ENCODE measurements around the gene DES. TPM values are rescaled to one million over a fixed set of nuclear protein-coding genes. Genes with fewer than 3 reads are reported as not detected.

Gene DES
- total and polyA plus RNA-seq, 2 experiments from 2014 or later, result 1.3 to 2.0 TPM

GRCh38 chr2:219474285-219475060, 56.3 kb downstream of the DES start:
- Histone ChIP-seq H4K20me1 (replicated peaks; ENCODE audit: insufficient read depth) (no peaks in the 10 kb centered on the region), H3K27me3 (ENCODE audit: insufficient read depth) (no peaks in the 10 kb centered on the region), H3K27ac (ENCODE audit: low read depth) (no peak overlapping the region), H3F3A (replicated peaks; ENCODE audit: low read depth) (no peaks in the 10 kb centered on the region; the same call in 1 of the 2 replicates), H3K79me2 (replicated peaks; ENCODE audit: insufficient read depth) (no peaks in the 10 kb centered on the region), H3K36me3 (ENCODE audit: insufficient read depth) (no peaks in the 10 kb centered on the region), H2AFZ (no peak overlapping the region), H3K9me2 (ENCODE audit: insufficient read depth) (no peaks in the 10 kb centered on the region), H3K4me1 (ENCODE audit: insufficient read depth) (peaks cover 11% of the 10 kb centered on the region; the same call in 1 of the 2 replicates), H3K4me3 (no peak overlapping the region), H3K4me2 (no peak overlapping the region)
- Mint-ChIP-seq H3K27ac (no peak overlapping the region), H3K27me3 (ENCODE audit: insufficient read depth, low read depth, poor library complexity) (peaks cover 20% of the 10 kb centered on the region), H3K4me1 (peaks cover 25% of the 10 kb centered on the region), H3K9me3 (no peaks in the 10 kb centered on the region; the same call in 2 of the 3 replicates), H3K4me3 (no peak overlapping the region), H3K36me3 (ENCODE audit: low read depth) (peaks cover 3% of the 10 kb centered on the region; the same call in 1 of the 3 replicates)
- ATAC-seq (no peak), DNase-seq (ENCODE audit: low spot score) (no peak)
- TF ChIP-seq STAT1 (IDR thresholded peaks at IDR 0.05; ENCODE audit: unreplicated experiment) (no peak), ETS1 (IDR thresholded peaks at IDR 0.05) (no peak), NANOG (IDR thresholded peaks at IDR 0.05; ENCODE audit: borderline replicate concordance) (no peak), REST (IDR thresholded peaks at IDR 0.05; ENCODE audit: unreplicated experiment) (no peak), JUNB (IDR thresholded peaks at IDR 0.05; ENCODE audit: unreplicated experiment) (no peak), POLR2AphosphoS5 (IDR thresholded peaks at IDR 0.05; ENCODE audit: low read depth) (no peak), ZNF462 (CRISPR knock-in tag; IDR thresholded peaks at IDR 0.05) (no peak), EZH2 (IDR thresholded peaks at IDR 0.05; ENCODE audit: low read depth, unreplicated experiment) (no peak), ZNF331 (CRISPR knock-in tag; IDR thresholded peaks at IDR 0.05; ENCODE audit: low read depth) (no peak), CTCF (conservative IDR thresholded peaks at IDR 0.05; ENCODE audit: low read depth in 2 of 2) (no peak)
